NCI-H526 treated with DMSO at 0.1 percent for 48 hours (cell line): Measurements from ENCODE around the gene PRR33.

Source experiments
- DNase-seq: peaks from one replicate; lab custom pipeline; 2025; lab: John Stamatoyannopoulos, UW

PRR33 gene

GRCh38 chr11:1862588-1863351, 28.9 kb downstream of the PRR33 start:
- DNase-seq = no peak

- DNase-seq = no peak
These were observed 30.0 kb downstream of the PRR33 start for GRCh38 chr11:1861435-1862411.

GRCh38 chr11:1860108-1860507, 31.6 kb downstream of the PRR33 start:
- DNase-seq = no peak

GRCh38 chr11:1859004-1859403, 32.7 kb downstream of the PRR33 start:
- DNase-seq = no peak

GRCh38 chr11:1858576-1858975, 33.1 kb downstream of the PRR33 start:
- DNase-seq = no peak

GRCh38 chr11:1858154-1858553, 33.5 kb downstream of the PRR33 start:
- DNase-seq = no peak

GRCh38 chr11:1857064-1857463, 34.6 kb downstream of the PRR33 start:
- no peak for DNase-seq

GRCh38 chr11:1856306-1857005, 35.2 kb downstream of the PRR33 start:
- DNase-seq = no peak

- no peak for DNase-seq
These were observed 35.8 kb downstream of the PRR33 start for GRCh38 chr11:1855886-1856265.

GRCh38 chr11:1854949-1855885, 36.5 kb downstream of the PRR33 start:
- no peak for DNase-seq

- DNase-seq = no peak
These were observed 37.4 kb downstream of the PRR33 start for GRCh38 chr11:1854132-1854948.

- no peak for DNase-seq
These were observed 38.1 kb downstream of the PRR33 start for GRCh38 chr11:1853376-1854131.

GRCh38 chr11:1852877-1853276, 38.8 kb downstream of the PRR33 start, which contains the start of gene LSP1:
Gene LSP1, plus strand, starts transcription at chr11:1853084. Its CDS starts 61 bp downstream, at chr11:1853145.
- no peak for DNase-seq

GRCh38 chr11:1852271-1852876, 39.3 kb downstream of the PRR33 start:
- DNase-seq = no peak

GRCh38 chr11:1851468-1852180, 40.1 kb downstream of the PRR33 start:
- no peak for DNase-seq

- DNase-seq = no peak
These were observed 42.9 kb downstream of the PRR33 start for GRCh38 chr11:1848640-1849430.

- DNase-seq = no peak
These were observed 43.6 kb downstream of the PRR33 start for GRCh38 chr11:1847926-1848639.
